Measurements from ENCODE around the gene KIAA0825. TPM values are rescaled to one million over a fixed set of nuclear protein-coding genes. Genes with fewer than 3 reads are reported as not detected.
A peak's percentile ranks its signal among the peaks of the same experiment; 100 is the strongest.

KIAA0825 gene
- total RNA-seq, 2 experiments from 2014 or later: 1.1 to 2.0 TPM

DNA sequence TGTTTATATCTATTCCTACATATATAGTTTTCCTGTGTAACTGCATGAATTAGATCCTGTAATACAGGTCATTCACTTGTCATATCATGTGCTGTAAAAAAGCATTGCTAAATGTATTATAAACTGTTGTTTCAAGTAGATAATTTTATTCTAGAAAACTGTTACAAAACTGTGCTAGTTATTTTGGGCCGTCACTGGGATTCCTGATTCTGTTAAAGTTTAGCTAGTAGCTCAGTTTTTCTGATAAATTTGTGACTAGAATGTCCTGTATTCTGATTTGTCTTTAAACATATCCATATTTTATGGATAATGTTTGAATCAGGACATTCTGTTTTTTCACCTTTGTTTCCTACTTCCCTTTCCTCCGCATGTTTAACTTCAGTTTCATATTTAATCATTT lies 5.5 kb upstream of the KIAA0825 start:
- ChIA-PET CTCF (no interaction called here), POLR2A (no interaction called here)
- Mint-ChIP-seq H3K36me3 (ENCODE audit: low read depth) (peaks cover 3% of the 10 kb centered on the region), H3K27me3 (ENCODE audit: low read depth) (no peaks in the 10 kb centered on the region), H3K9me3 (ENCODE audit: insufficient read depth) (no peaks in the 10 kb centered on the region), H3K4me3 (no peak overlapping the region), H3K27ac (no peak overlapping the region), H3K4me1 (ENCODE audit: low read depth) (peaks cover 27% of the 10 kb centered on the region)
- ATAC-seq (no peak), DNase-seq (no peak)

DNA sequence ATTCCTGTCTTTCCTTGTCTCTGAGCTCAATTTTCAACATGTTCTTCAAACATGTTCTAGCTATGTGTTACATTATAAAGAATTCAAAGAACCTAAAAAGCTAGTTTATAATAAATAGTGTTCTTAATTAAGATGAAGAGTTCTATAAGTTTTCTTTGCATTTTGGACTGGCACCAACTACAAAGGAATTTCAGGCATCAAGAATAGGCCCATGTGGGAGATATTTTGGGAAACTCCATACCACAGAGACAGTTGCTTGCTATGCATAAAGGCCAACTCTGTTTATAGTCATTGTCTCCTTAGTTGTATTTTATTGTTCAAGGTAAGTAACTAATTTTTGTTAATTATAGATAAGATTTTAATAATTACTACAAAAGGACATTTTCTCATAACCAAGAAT lies 4.6 kb upstream of the KIAA0825 start:
- ATAC-seq: no peak
- Mint-ChIP-seq H3K27me3 (ENCODE audit: low read depth) (no peaks in the 10 kb centered on the region), H3K4me3 (no peak overlapping the region)

GRCh38 chr5:94621763-94622162 lies 3.4 kb upstream of the KIAA0825 start:
- ChIA-PET POLR2A (no interaction called here), CTCF (interaction anchor here (0.7 to 0.9 kb wide), 3 partner anchors 10 to 116 kb away, joined by 3 to 4 read pairs (median 4); no protein-coding TSS in a partner anchor)
- Mint-ChIP-seq H3K27me3 (ENCODE audit: low read depth) (no peaks in the 10 kb centered on the region), H3K4me1 (ENCODE audit: low read depth) (peaks cover 33% of the 10 kb centered on the region), H3K36me3 (ENCODE audit: low read depth) (no peaks in the 10 kb centered on the region), H3K4me3 (peak overlapping the region; percentile 2), H3K27ac (no peak overlapping the region), H3K9me3 (ENCODE audit: insufficient read depth) (no peaks in the 10 kb centered on the region)
- ATAC-seq: no peak
- DNase-seq: no peak

More for the DNA sequence above, 4.6 kb upstream of the KIAA0825 start:
- H3K27ac Mint-ChIP-seq: no peak overlapping the region
- peaks cover 27% of the 10 kb centered on the region for H3K4me1 Mint-ChIP-seq (ENCODE audit: low read depth)
- ChIA-PET POLR2A (no interaction called here), CTCF (no interaction called here)
- no peak for DNase-seq
- no peaks in the 10 kb centered on the region for H3K36me3 Mint-ChIP-seq (ENCODE audit: low read depth)
- no peaks in the 10 kb centered on the region for H3K9me3 Mint-ChIP-seq (ENCODE audit: insufficient read depth)

DNA sequence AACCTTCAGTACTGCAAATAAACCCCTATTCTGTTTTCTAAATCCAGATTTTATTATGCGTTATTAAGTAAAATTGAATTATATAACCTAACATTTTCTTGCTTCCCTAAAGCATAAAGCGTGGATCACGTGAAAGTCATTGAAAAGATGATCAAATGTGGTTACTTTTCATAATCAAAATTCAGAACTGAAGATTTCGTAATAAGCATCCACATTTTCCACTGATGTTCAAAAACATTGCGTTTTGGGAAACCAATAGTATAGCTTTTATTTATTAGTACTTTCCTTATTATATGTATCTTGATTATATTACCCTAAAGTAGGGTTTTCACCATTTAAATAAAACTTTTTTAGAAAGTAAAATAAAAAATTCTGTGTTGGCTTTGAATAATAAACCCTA lies 1.9 kb upstream of the KIAA0825 start:
- ChIA-PET CTCF (interaction anchor here (1.0 kb wide), 1 partner anchor 9 kb away, joined by 3 read pairs; no protein-coding TSS in a partner anchor), POLR2A (no interaction called here)
- H3K4me1 Mint-ChIP-seq (ENCODE audit: low read depth): peaks cover 42% of the 10 kb centered on the region
- H3K27ac Mint-ChIP-seq: no peak overlapping the region
- no peaks in the 10 kb centered on the region for H3K9me3 Mint-ChIP-seq (ENCODE audit: insufficient read depth)
- no peak for ATAC-seq
- no peaks in the 10 kb centered on the region for H3K36me3 Mint-ChIP-seq (ENCODE audit: low read depth)
- DNase-seq: no peak
- no peaks in the 10 kb centered on the region for H3K27me3 Mint-ChIP-seq (ENCODE audit: low read depth)
- peak overlapping the region; percentile 84 for H3K4me3 Mint-ChIP-seq

DNA sequence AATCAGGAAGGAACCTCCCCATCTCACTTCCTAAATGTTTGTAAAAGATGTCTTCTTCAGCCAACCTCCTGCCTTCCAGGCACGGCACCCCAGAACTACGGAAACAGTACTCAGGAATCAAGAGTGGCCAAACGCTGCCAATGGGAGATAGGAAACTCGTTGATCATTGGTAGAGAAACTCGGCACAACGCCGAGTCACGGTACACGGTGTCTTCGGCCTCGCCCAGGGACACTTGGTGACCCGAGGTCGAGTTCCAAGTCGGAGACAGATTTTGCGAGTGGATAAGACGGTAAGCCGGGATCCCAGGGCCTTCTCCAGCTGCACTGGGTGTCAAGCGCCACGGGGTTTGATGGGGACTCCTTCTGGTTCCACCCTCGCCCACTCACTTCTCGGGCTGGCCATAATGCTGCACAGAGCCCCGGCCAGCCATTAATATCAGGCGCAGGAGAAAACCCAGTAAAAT lies 343 bp downstream of the KIAA0825 start:
- Mint-ChIP-seq H3K9me3 (ENCODE audit: insufficient read depth) (no peaks in the 10 kb centered on the region), H3K27ac (peak overlapping the region; percentile 80), H3K4me3 (peak overlapping the region; percentile 84), H3K36me3 (ENCODE audit: low read depth) (no peaks in the 10 kb centered on the region), H3K27me3 (ENCODE audit: low read depth) (no peaks in the 10 kb centered on the region), H3K4me1 (ENCODE audit: low read depth) (peaks cover 38% of the 10 kb centered on the region)
- CTCF ChIA-PET: interaction anchor here (0.7 to 1.0 kb wide), 3 partner anchors 31 to 93 kb away, joined by 3 to 4 read pairs (median 3); no protein-coding TSS in a partner anchor
- peak; percentile 46 for DNase-seq
- ATAC-seq: peak; percentile 54
- POLR2A ChIA-PET: interaction anchor here (0.8 to 1.4 kb wide), 5 partner anchors 8 to 186 kb away, joined by 3 to 5 read pairs (median 3); no protein-coding TSS in a partner anchor

GRCh38 chr5:94615862-94616261 lies 2.5 kb downstream of the KIAA0825 start:
- DNase-seq (no peak), ATAC-seq (no peak)
- Mint-ChIP-seq H3K4me1 (ENCODE audit: low read depth) (peaks cover 36% of the 10 kb centered on the region), H3K36me3 (ENCODE audit: low read depth) (no peaks in the 10 kb centered on the region), H3K9me3 (ENCODE audit: insufficient read depth) (no peaks in the 10 kb centered on the region), H3K4me3 (no peak overlapping the region), H3K27me3 (ENCODE audit: low read depth) (no peaks in the 10 kb centered on the region), H3K27ac (no peak overlapping the region)
- ChIA-PET CTCF (interaction anchor here (0.8 to 1.4 kb wide), 3 partner anchors 33 to 91 kb away, joined by 3 read pairs; no protein-coding TSS in a partner anchor), POLR2A (no interaction called here)

GRCh38 chr5:94614156-94614805 lies 4.1 kb downstream of the KIAA0825 start:
- no peak overlapping the region for H3K27ac Mint-ChIP-seq
- ChIA-PET CTCF (no interaction called here), POLR2A (no interaction called here)
- H3K4me3 Mint-ChIP-seq: no peak overlapping the region
- peaks cover 31% of the 10 kb centered on the region for H3K4me1 Mint-ChIP-seq (ENCODE audit: low read depth)
- ATAC-seq: no peak
- H3K36me3 Mint-ChIP-seq (ENCODE audit: low read depth): no peaks in the 10 kb centered on the region
- DNase-seq: no peak
- H3K9me3 Mint-ChIP-seq (ENCODE audit: insufficient read depth): no peaks in the 10 kb centered on the region
- H3K27me3 Mint-ChIP-seq (ENCODE audit: low read depth): no peaks in the 10 kb centered on the region

DNA sequence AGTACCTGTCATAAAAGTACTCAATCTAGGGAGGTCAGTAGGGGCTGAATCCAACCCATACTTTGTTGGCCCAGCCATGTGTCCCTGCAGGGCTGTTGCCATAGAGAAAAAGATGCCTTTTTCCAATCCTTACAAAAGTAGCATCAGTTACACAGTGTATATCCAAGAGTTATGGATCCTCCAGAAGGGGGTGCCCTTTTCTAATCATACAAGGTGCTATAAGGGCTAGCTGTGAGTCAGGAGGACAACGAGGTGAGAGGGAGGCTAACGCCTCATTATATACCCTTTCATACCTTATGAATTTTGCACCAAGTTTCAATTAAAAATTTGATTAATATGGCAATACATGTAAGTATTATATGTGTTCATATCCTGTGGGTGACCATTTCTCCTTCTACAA lies 4.8 kb downstream of the KIAA0825 start:
- H3K27me3 Mint-ChIP-seq (ENCODE audit: low read depth): no peaks in the 10 kb centered on the region
- H3K4me3 Mint-ChIP-seq: no peak overlapping the region
- H3K4me1 Mint-ChIP-seq (ENCODE audit: low read depth): peaks cover 29% of the 10 kb centered on the region
- H3K36me3 Mint-ChIP-seq (ENCODE audit: low read depth): no peaks in the 10 kb centered on the region
- H3K27ac Mint-ChIP-seq: no peak overlapping the region
- ATAC-seq (no peak), DNase-seq (peak; percentile 27)
- CTCF ChIA-PET: no interaction called here
- POLR2A ChIA-PET: no interaction called here
- no peaks in the 10 kb centered on the region for H3K9me3 Mint-ChIP-seq (ENCODE audit: insufficient read depth)

GRCh38 chr5:94595281-94595840 lies 23.0 kb downstream of the KIAA0825 start:
- Mint-ChIP-seq H3K4me3 (no peak overlapping the region), H3K4me1 (ENCODE audit: low read depth) (no peaks in the 10 kb centered on the region), H3K27me3 (ENCODE audit: low read depth) (peaks cover 8% of the 10 kb centered on the region), H3K36me3 (ENCODE audit: low read depth) (no peaks in the 10 kb centered on the region), H3K27ac (no peak overlapping the region), H3K9me3 (ENCODE audit: insufficient read depth) (no peaks in the 10 kb centered on the region)
- ChIA-PET POLR2A (no interaction called here), CTCF (interaction anchor here (1.2 kb wide), 1 partner anchor 142 kb away, joined by 3 read pairs; no protein-coding TSS in a partner anchor)
- ATAC-seq: no peak
- no peak for DNase-seq

- H3K27ac Mint-ChIP-seq: peak overlapping the region; percentile 80
- no peaks in the 10 kb centered on the region for H3K9me3 Mint-ChIP-seq (ENCODE audit: insufficient read depth)
- no peaks in the 10 kb centered on the region for H3K27me3 Mint-ChIP-seq (ENCODE audit: low read depth)
- H3K4me1 Mint-ChIP-seq (ENCODE audit: low read depth): peaks cover 60% of the 10 kb centered on the region
- CTCF ChIA-PET: interaction anchor here (0.8 to 1.8 kb wide), 3 partner anchors 53 to 273 kb away, joined by 3 to 4 read pairs (median 3); no protein-coding TSS in a partner anchor
- peaks cover 26% of the 10 kb centered on the region for H3K36me3 Mint-ChIP-seq (ENCODE audit: low read depth)
- POLR2A ChIA-PET: interaction anchor here (1.4 kb wide), 1 partner anchor 41 kb away, joined by 5 read pairs; the partner anchor contains the start of genes KIAA0825 and SLF1
- peak overlapping the region; percentile 51 for H3K4me3 Mint-ChIP-seq
- DNase-seq (peak; percentile 23), ATAC-seq (peak; percentile 73)
Measured at GRCh38 chr5:94577466-94578245, 40.7 kb downstream of the KIAA0825 start.

DNA sequence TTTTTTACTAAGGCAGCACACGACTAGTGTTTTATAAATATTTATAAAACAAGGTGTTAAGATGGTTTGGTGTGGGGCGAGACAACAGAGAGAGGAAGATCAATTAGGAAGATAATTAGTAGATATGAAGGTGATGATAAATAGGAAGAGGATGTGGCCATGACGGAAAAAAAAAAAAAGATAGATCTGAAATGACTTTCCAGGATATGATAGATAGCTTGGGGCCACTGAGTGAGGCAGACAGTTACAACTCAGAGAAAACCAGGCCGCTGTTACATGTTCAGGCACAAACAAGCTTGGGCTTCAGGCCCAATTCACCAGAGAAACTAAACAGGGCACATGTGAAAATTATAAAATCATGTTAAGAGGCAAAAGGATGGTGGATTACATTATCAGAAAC lies 43.2 kb downstream of the KIAA0825 start:
- Mint-ChIP-seq H3K27me3 (ENCODE audit: low read depth) (no peaks in the 10 kb centered on the region), H3K9me3 (ENCODE audit: insufficient read depth) (no peaks in the 10 kb centered on the region), H3K36me3 (ENCODE audit: low read depth) (peaks cover 20% of the 10 kb centered on the region), H3K27ac (peak overlapping the region; percentile 82), H3K4me3 (no peak overlapping the region), H3K4me1 (ENCODE audit: low read depth) (peaks cover 54% of the 10 kb centered on the region)
- peak; percentile 48 for ATAC-seq
- ChIA-PET CTCF (no interaction called here), POLR2A (interaction anchor here (0.6 kb wide), 1 partner anchor 1387 kb away, joined by 3 read pairs; no protein-coding TSS in a partner anchor)
- DNase-seq: peak; percentile 28

All from activated CD8-positive, alpha-beta T cell treated with anti-CD3 and anti-CD28 coated beads, Interleukin-2, amount 10 ng/mL, durations not matched to agents 7 days and 5 days (primary cell).